HPDE6-E6E7 (cell line): ENCODE results near the gene CDC26.
"Not testable (repeated sequence)": the region's sequence is repeated elsewhere in the genome, so short reads cannot be mapped to it uniquely, and the experiment has no call there.

Experiments used
- DNase-seq: peaks from one replicate; pipeline ENCODE4 v3.0.0; 2011; ENCODE audit warnings: missing footprints; ENCODE audit errors: extremely low spot score

Gene CDC26

DNA sequence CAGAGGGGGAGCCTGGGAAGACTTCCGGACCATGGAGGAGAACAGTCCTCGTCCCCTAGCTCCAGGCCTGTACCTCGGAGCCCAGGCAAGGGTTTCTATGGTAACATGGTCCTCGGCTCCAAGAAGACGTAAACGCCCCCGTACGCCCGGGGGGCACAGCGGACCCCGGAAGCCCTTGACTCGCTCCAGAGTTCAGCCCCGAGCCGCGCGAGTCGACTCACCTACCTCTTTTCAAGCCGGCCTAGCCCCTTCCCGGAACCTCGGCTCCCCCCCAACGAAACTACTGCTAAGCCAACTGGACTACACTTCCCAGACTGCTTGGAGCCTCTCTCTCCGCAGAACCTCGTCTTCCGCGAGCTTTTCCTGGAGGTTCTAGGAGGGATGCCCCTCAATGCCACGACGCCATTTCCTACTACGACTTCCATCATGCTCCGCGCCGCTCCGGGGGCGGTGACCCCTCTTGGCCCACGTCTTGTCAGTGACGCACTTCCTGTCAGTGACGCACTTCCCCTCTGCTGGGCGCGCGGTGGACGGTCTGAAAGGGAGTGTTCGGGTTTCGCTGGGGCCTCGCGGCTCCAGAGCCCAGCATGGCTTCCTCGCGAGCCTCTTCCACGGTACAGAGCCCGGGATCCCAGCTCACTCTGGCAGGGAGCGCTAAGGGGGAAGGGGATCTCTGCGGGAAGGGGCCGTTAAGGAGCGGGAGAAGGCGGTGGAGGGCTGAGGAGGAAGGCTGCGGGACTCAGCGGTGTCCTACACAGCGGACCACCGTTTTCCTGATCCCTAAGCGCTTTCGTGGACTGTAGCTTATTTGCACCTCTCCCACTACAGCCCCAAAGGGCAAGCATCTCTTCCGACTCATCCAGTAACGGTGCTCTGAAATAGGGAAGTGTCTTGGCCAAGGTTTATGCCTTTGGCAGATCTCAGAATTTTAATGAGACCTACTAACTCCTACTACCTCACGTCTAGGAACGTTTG is at the start of gene CDC26, which contains the start of gene PRPF4:
Gene CDC26 (minus strand): TSS at position 416 of the 975 bp plus-strand sequence. CDS start 3,065 bp downstream, outside the sequence.
Gene PRPF4 (plus strand): TSS at position 502 of the 975 bp plus-strand sequence. CDS start 86 bp downstream, at position 588.
- peak; percentile 96 for DNase-seq

DNA sequence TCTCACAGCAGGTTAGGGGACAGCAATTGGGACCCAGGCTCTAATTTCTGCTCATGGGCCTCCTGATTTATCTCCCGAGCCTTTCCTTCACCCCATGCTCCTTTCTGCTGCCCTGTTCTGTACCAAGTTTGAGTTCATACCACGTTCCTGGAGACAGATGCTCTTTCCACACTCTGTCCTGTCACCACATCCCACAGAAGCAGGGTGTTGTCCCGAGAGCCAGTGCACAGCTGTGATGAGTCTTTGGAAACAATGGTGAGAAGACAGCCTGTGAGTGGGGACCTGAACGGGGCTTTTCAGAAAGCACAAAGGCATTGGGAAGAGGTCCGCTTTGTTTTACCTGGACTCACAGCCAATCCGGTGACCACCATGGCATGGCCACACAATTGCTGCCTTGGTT is 47.3 kb upstream of the CDC26 start:
- no peak for DNase-seq

DNA sequence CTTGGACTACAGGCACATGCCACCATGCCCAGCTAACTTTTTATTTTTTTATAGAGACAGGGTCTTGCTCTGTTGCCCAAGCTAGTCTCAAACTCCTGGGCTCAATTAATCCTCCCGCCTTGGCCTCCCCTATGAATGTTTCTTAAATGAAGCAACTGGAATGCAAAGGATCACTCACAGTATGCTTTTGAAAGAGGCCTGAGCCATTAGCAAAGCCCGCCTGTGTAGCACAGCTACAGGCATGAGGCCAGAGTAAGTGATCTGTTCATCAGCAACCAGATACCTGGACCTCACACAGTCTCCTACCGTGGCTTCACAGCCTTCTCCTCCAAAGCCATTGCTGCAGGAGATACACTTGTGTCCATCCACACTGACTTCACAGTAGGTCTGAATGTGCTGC is 44.7 kb upstream of the CDC26 start:
- DNase-seq = no peak

DNA sequence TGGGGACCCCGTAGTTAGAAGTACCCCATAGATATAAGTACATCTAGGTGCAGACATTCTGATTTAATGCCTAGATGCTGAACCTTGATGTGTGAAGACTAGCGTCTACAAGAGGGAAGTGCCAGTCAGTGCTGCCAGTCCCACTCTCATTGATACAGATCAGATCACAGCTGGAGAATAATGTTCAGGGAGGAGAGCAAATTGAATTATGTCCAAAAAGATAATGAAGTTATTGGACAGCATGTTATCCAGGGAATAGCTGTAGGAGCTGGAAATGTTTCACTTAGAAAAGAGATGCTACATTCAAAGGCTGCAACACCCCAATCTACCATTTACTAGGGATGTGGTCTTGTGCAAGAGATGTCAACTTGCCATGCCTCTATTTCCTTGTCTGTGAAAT is 43.7 kb upstream of the CDC26 start:
- no peak for DNase-seq

DNA sequence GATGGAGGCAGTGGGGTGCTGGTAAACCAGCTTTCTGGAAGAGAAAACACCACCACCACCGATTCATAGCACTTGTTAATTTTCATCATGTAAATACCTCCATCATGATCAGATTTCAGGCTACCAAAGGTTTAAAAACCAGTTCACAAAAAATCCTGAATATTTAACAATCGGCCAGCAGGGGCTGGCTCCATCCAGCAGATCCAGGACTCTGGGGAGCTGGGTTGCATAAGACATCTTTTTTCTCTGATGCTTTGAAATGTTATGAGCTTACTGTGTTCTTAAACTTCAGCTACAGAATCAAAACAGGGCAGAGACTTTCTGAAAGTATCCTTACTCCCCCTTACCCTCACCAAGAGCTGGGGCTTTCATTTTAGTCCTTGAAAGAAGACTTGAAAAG is 42.4 kb upstream of the CDC26 start:
- DNase-seq = no peak

DNA sequence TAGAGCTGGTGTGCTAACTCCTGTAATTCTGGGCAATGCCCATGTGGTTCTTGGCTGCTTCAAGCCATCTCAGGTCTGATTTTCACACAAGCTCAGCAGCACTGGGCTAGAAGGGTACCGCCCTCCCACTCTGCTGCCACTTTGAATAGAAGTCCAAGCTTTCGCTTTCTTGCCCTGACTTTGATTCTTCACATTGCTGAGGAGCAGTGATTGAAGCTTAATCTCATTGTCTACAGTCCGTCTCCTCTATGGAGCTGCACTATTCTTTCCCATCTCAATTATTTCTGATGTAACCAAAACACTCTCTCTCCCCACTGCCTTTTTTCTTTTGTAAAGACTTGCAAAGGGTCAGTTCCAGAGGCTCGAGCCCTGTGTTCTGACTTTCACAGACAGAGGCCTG is 40.7 kb upstream of the CDC26 start:
- DNase-seq = no peak

DNA sequence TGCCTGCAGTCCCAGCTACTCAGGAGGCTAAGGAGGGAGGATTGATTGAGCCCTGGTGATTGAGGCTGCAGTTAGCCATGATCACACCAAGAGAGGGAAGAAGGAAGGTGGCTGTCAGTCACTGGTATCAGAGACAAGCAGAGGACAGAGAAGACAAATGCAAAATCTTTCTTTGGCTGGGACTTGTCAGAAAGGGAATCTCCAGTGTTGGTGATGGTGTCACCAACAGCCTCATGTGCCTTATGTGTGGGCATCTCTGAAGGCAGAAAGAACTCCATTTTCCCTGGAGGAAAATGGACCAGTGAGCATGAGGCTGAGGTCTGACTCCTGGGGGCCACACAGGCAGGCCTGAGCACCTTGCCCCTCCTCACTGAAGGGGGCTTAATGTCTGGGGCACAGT is 39.9 kb upstream of the CDC26 start:
- no peak for DNase-seq

DNA sequence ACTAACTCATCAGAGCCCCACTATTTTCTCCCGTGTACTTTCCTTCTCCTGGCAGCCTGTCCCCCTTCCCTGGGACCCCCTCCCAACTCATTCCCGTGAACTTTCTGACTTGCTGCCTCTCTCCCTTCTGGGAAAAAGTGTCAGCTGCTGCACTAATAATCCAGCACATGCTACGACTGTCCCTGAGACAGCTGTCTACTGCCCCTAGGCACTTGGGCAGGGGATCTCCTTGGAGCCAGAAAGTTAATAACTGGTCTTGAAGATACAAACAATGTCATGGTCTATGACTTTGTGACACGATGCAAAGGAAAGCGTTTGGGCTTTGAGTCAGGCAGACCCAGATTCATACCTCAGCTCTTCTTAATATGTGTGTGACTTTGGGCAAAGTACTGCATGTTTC is 37.9 kb upstream of the CDC26 start:
- DNase-seq = no peak

DNA sequence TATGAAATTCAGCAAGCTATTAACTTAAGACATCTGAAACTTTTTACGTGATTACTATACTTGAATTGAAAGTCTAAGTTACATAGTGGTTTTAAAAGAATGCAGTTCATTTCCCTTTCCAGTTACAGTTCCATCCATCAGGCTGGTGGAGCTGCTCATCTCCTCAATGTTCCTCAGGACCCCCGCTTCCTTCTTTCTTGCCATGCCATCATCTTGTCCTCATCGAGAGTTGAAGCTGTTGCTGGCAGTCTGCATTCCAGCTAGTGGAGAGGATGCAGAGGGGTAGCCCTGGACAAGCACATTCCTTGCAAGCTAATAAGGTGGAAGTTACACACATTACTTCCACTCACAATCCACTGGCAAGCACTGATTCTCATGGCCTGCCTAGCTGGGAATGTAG is 36.6 kb upstream of the CDC26 start:
- DNase-seq = no peak

DNA sequence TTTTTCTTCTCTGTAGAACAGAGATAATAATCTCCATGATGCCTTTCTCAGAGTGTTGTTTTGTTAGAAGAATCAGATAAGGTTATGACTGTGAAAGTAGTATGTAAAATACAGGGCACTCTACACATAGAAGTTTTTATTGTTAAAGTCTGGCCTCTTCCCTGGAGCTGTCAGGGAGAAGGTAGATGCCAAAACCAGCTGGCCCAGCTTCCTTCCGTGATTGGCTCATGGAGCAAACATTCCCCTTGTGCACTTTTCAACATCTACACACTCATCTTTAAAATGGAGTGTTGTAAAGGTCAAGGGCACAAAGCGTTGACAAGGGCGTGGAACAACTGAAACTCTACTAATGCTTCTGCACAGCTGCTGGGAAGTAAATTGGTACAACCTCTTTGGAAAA is 35.2 kb upstream of the CDC26 start:
- no peak for DNase-seq

DNA sequence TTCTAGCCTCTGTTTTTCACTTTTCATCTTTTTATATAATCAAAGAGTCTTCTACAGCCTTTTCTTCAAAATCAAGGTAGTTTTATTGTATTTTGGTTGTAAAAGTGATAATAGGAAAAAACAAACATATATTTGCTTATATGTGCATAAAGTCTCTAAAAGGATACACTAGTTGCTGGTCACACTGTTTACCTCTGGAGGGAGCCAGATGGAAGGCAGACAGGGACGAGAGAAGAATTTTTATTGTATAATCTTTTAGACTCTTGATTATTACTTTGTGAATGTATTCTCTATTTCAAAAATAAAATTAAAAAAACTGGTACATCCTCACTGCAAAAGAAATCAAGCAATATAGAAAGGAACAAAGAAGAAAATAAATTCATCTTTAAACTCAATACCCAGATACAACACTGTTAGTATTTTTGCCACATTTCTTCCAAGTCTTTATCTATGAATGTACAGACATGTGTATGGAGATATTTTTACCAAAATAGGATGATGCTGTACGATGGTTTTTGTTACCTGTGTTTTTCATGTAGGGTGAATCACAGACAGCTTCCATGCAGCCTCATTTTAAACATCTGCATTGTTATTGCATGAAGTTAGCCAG is 33.9 kb upstream of the CDC26 start:
- DNase-seq = peak; percentile 33

DNA sequence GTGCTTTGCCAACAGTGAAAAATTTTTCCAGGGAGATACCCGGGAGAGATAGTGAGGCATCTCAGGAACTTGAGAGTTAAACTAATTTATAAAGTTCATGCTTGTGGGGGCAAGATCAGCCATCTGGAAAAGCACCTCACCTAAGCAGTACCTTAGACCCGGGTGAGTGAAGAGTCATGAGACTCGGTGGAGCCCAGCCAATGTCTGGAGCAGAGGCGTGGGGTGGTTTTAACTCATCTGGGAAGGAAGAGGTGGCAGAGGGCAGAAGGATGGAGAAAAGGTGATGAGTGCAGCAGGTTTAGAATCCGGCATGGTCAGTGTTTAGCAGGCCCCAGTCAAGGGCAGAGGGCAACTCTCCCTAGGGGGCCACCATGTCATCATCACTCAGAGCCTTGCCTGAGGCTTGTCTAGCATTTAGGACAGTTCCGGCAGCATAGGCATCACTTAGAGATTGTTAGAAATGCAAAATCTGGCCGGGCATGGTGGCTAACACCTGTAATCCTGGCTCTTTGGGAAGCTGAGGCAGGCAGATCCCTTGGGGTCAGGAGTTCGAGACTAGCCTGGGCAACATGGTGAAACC is 32.1 kb upstream of the CDC26 start:
- DNase-seq = no peak

DNA sequence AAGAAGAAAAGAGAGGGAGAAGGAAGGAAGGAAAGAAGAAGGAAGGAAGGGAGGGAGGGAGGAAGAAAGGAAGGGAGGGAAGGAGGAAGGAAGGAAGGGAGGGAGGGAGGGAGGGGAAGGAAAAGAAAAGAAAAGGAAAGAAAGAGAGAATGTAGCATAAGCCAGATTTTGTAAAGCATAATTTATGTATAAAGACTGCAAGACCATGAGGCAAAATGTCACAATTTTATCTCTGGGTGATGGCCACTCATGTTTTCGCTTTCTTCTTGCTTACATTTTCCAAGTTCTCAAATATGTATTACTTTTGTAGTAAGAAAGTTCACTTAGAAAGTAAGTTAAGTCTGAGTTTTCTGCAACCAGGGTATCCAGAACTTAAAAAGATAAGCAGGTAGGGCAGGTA is 31.2 kb upstream of the CDC26 start:
- no peak for DNase-seq

DNA sequence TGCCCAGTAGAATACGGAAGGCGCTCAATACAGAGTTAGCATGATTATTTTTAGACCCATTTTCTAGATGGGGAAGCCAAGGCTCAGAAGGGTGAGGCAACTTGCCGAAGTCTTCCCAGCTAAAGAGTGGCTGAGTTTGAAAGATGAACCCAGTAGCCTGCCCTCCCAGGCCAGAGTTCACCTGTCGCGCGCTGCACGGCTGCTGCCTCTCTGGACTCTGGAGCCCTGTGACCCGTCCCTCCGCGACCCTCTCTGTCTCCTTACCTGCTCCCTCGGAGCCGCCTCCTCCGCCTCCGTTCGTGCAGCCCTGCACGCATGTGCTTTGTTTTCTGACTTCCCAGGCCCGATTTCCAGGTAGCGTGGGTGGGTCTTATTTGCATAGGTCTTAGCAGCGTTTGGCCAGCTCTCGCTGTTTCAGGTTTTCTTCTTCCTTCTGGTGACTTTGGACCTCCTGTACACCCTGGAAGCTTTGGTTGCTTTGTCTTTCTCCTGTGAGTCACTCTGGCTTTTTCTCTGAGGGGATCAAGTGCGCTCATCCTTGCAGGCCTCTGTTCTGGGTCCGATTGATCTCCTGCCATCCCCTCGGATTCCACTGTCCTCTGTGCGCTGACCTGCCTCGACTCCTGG is 27.5 kb upstream of the CDC26 start, which contains the start of gene RNF183:
Gene RNF183 (minus strand): TSS at position 585 of the 627 bp plus-strand sequence. CDS start 5,192 bp downstream, outside the sequence.
- DNase-seq = no peak

DNA sequence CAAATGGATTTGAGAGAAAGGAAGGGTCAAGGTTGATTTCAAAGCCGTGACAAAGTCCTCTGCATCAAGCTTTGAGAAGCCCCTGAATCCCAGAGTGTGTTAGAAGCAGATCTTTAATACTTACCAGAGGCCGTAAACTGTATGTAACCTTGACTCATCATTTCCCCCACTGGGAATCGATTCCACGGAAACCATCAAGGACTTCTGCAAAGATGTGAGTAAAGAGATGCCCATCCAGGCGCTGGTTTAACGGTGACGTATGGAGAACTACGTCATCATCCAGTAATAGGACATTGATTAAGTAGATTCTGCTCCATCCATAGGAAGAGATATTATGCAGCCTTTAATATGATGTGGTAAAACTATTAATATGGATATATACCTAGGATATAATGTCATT is 26.2 kb upstream of the CDC26 start:
- no peak for DNase-seq

DNA sequence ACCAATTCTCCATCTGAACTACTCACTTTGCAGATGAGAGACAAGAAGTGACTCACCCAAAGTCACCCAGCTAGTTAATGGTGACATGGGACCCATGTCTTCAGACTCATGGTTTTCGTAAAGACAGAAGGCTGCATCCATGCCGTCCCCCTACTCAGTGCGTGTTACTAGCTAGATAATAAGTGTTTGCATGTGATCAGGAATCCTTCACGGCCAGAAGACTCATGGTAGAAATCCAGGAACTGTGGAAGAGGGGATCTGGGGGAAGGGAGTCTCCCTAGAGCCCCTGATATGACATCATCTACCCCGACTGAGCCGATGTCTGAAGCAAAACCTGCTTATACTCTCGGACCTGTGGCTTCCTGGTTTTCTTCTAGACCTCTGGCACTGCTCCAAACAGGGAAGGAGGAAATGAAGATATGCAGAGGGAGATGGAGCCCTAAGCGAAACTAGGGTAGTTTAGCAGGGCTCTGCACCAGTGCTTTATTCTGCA is 24.5 kb upstream of the CDC26 start:
- DNase-seq = no peak

DNA sequence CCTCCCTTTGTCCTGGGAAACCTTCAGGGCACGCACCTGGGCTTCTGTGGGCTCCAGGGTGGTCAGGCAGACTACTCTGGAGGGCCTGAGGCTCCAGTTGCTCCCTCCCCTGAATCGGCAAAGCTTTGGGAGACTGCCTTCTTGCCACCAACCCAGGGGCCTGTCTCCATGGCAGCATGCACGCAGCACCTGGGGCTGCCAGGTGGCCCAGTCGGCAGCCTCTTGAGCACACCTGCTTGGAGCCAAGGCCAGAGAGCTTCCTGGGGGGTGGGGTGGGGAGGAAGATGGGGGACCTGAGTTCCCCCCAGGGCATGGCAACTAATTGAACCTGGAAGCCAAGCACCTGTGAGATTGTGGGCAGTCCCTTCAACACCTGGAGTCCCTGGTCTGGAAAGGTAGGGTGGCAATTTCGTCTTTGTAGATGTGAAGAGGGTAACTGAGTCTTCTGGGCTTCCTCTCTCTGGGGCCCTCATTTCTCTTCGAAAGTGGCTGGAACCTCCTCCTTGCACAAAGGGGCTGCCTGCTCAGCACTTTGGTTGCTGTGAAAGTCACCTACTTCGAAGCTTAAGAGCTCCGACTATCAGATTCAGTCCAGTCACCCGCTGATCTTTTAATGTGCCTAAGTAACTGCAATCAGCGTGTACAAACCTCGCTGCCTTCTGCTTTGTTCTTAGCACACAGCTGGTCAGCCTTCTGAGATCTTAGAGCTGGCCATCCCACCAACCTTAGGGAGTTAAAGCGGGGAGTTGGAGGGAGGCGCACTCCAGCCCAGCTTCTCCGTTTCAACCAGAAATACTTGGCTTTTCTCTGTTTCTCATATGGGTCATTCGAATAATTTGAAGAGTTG is 23.8 kb upstream of the CDC26 start:
- no peak for DNase-seq

DNA sequence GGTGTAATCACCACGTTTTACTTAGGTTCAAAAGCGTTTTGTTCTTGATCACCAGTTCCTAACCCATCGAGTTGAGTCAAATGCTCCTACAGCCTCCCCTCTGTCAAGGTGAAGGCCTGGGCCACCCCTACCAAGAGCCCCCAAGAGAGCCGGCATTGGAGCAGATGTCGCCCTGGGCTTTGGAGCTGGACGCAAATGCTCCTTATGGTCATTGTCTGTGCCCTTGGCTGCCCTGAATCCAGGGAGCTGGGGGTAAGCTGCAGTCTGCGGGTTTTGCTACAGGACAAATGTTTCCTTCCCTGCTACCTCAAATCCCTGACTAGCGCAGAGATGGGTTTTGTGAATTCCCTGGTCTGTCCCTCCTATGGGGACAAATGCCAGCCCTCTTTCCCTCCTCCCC is 22.9 kb upstream of the CDC26 start:
- no peak for DNase-seq

DNA sequence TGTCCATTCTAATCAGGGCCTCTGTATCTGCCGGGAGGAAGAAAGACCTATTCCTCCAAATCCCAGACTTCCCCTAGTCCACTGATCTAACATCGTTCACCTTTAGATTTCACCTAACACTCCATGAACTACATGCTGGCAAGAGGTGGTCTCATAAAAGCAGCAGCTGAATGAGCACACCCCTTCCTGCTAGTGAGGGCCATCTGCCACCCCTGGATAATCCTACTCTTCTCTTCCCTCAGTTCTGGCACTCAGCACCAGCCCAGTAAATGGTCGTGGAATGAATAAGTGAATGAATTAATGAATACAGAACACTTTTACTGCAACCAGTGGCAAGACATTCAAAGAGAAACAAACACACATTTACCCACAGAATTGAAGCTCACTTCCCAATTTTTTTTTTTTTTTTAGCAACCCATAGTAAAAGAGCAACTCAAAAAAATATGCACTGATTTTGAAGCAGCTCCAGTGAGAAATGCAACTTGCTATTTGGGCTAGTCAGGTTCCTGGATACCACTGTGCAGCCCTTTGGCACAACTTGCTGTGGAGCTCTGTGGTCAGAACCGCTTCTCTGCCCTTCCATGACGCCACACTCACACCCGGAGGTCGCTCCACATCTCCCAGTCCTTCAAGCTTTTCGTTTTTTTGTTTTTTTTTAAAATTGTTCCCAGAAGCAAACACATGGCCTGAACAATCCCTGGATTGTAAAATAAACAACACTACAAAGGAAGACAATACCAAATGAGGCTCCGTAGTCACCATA is 21.6 kb upstream of the CDC26 start:
- DNase-seq = no peak

DNA sequence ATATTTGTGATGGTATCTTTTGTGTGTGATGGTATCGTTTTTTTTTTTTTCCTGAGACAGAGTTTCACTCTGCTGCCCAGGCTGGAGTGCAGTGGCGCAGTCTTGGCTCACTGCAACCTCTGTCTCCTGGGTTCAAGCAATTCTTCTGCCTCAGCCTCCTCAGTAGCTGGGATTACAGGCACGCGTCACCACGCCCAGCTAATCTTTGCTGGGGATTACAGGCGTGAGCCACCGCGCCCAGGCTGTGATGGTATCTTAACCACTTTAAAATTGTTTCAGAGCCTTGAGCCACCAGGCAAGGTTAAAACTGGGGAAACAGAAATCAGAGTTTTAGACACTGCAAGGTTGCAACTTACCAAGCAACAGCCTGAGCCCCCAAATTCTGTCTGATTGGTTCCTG is 20.9 kb upstream of the CDC26 start:
- not testable (repeated sequence) for DNase-seq
